H1 (cell line): ENCODE measurements around the gene LMO4. TPM values are rescaled to one million over a fixed set of nuclear protein-coding genes. Genes with fewer than 3 reads are reported as not detected.

ENCODE experiments used
- CTCF ChIA-PET: fragments of 300-600 bp; sonication (Branson Sonifier 250); formaldehyde crosslinking; loops from one replicate; lab custom pipeline; 2021; ENCODE audit not compliant: partially characterized antibody; lab: Charles Lee
- POLR2A ChIA-PET: fragments of 300-600 bp; sonication (Branson Sonifier 250); formaldehyde crosslinking; loops from one replicate; lab custom pipeline; 2021; ENCODE audit warnings: inconsistent platforms; ENCODE audit not compliant: partially characterized antibody; lab: Charles Lee
- DNase-seq, 2 experiments: peaks; one replicate each; pipeline versions ENCODE4 v3.0.0 to v3.0.0-alpha.2; 2010 to 2022; ENCODE audit warnings: low spot score in 2 of 2, low read depth in 1 of 2, mixed read lengths in 1 of 2
- FAIRE-seq: peaks from 2 replicates; lab custom pipeline; 2011; peaks lifted over from hg19 to GRCh38; lab: Jason Lieb, UNC
- H2AFZ ChIP-seq: 2 replicates; pipeline ENCODE4 v1.8.1; 2012; ENCODE audit warnings: low read length, inconsistent platforms
- H2AK5ac ChIP-seq: 2 replicates; pipeline ENCODE4 v1.6.1; 2013; ENCODE audit warnings: low read depth, low read length
- H2BK120ac ChIP-seq: replicated peaks from 2 replicates; pipeline ENCODE3; 2013; ENCODE audit warnings: low read depth, low read length, inconsistent platforms
- H2BK12ac ChIP-seq: 2 replicates; pipeline ENCODE4 v1.6.1; 2013; ENCODE audit warnings: low read depth, low read length
- H2BK15ac ChIP-seq: 2 replicates; pipeline ENCODE4 v1.6.1; 2013; ENCODE audit warnings: low read length
- H2BK20ac ChIP-seq: 2 replicates; pipeline ENCODE4 v1.6.1; 2013; ENCODE audit warnings: low read length
- H2BK5ac ChIP-seq: 2 replicates; pipeline ENCODE4 v1.6.1; 2013; ENCODE audit warnings: low read depth, low read length
- H3K14ac ChIP-seq: 2 replicates; pipeline ENCODE4 v1.6.1; 2013; ENCODE audit warnings: inconsistent platforms; ENCODE audit not compliant: insufficient read length
- H3K18ac ChIP-seq: 2 replicates; pipeline ENCODE4 v1.6.1; 2013; ENCODE audit warnings: low read length; ENCODE audit errors: extremely low read depth
- H3K23ac ChIP-seq: 2 replicates; pipeline ENCODE4 v1.6.1; 2013; ENCODE audit warnings: inconsistent platforms; ENCODE audit not compliant: insufficient read length
- H3K23me2 ChIP-seq: 2 replicates; pipeline ENCODE4 v1.6.1; 2013; ENCODE audit warnings: low read depth, low read length
- H3K27ac ChIP-seq: 2 replicates; pipeline ENCODE4 v1.6.1; 2011; ENCODE audit warnings: low read depth, low read length, inconsistent platforms
- H3K27me3 ChIP-seq, 4 experiments: replicated peaks in 1 of 4; 1 replicate in 1 of 4; 2 replicates in 3 of 4; pipeline versions ENCODE4 v1.6.1 to v1.8.1; 2011 to 2013; ENCODE audit warnings: low read length in 3 of 4, mild to moderate bottlenecking in 3 of 4, inconsistent platforms in 2 of 4, mixed read lengths in 2 of 4, moderate library complexity in 1 of 4; ENCODE audit not compliant: control insufficient read depth in 3 of 4, insufficient read depth in 3 of 4; ENCODE audit errors: extremely low read depth in 1 of 4
- H3K36me3 ChIP-seq, 4 experiments: 2 replicates each; pipeline versions ENCODE4 v1.6.1 to v1.8.1; 2011 to 2013; ENCODE audit warnings: mild to moderate bottlenecking in 4 of 4, low read length in 3 of 4, moderate library complexity in 2 of 4, control low read depth in 1 of 4, inconsistent platforms in 1 of 4; ENCODE audit not compliant: insufficient read depth in 4 of 4, control insufficient read depth in 2 of 4
- H3K4ac ChIP-seq: replicated peaks from 2 replicates; pipeline ENCODE3; 2013; ENCODE audit warnings: low read length, low read depth, mixed read lengths, inconsistent platforms; ENCODE audit not compliant: insufficient read length
- H3K4me1 ChIP-seq, 4 experiments: replicated peaks in 1 of 4; 1 replicate in 1 of 4; 2 replicates in 3 of 4; pipeline versions ENCODE4 v1.6.1 to v1.8.1; 2011 to 2013; ENCODE audit warnings: low read length in 3 of 4, inconsistent platforms in 2 of 4, mixed read lengths in 1 of 4; ENCODE audit not compliant: insufficient read depth in 4 of 4, control insufficient read depth in 3 of 4
- H3K4me2 ChIP-seq, 2 experiments: 2 replicates each; pipeline versions ENCODE4 v1.6.1 to v1.8.1; 2011 to 2013; ENCODE audit warnings: low read depth in 2 of 2, low read length in 2 of 2, control low read depth in 1 of 2, inconsistent platforms in 1 of 2, mild to moderate bottlenecking in 1 of 2; ENCODE audit not compliant: insufficient read depth in 1 of 2
- H3K4me3 ChIP-seq, 4 experiments: fragments of 200-600, 300-600 bp in 1 of 4; sonication (generic), shearing (Covaris generic), sonication (Bioruptor Twin) in 1 of 4; 2 replicates each; pipeline versions ENCODE4 v1.5.1 to v1.8.1; 2011 to 2016; ENCODE audit warnings: low read length in 4 of 4, low read depth in 3 of 4, control low read depth in 2 of 4, inconsistent platforms in 2 of 4, mild to moderate bottlenecking in 2 of 4, mixed read lengths in 1 of 4, moderate library complexity in 1 of 4; ENCODE audit not compliant: insufficient read depth in 2 of 4; ENCODE audit errors: extremely low read depth in 1 of 4
- H3K56ac ChIP-seq: replicated peaks from 2 replicates; pipeline ENCODE3; 2013; ENCODE audit warnings: low read depth, mild to moderate bottlenecking, mixed read lengths, low read length, inconsistent platforms; ENCODE audit not compliant: insufficient read length
- H3K79me1 ChIP-seq: 2 replicates; pipeline ENCODE4 v1.6.1; 2013; ENCODE audit warnings: low read depth, low read length, control low read depth
- H3K79me2 ChIP-seq, 2 experiments: 2 replicates each; pipeline versions ENCODE4 v1.6.1 to v1.8.1; 2012 to 2013; ENCODE audit warnings: low read length in 2 of 2, mild to moderate bottlenecking in 2 of 2, inconsistent platforms in 1 of 2; ENCODE audit not compliant: insufficient read depth in 2 of 2, control insufficient read depth in 1 of 2
- H3K9ac ChIP-seq, 4 experiments: replicated peaks in 1 of 4; 1 replicate in 1 of 4; 2 replicates in 3 of 4; pipeline versions ENCODE4 v1.6.1 to v1.8.1; 2011 to 2013; ENCODE audit warnings: low read depth in 3 of 4, low read length in 3 of 4, control low read depth in 2 of 4, mild to moderate bottlenecking in 2 of 4, moderate library complexity in 2 of 4, inconsistent platforms in 1 of 4; ENCODE audit errors: extremely low read depth in 1 of 4
- H3K9me3 ChIP-seq, 2 experiments: 2 replicates each; pipeline versions ENCODE4 v1.6.1 to v1.8.1; 2012 to 2013; ENCODE audit warnings: mild to moderate bottlenecking in 2 of 2, moderate library complexity in 2 of 2, control low read depth in 1 of 2, inconsistent platforms in 1 of 2, low read depth in 1 of 2, low read length in 1 of 2, mixed read lengths in 1 of 2; ENCODE audit not compliant: insufficient read depth in 2 of 2
- H4K20me1 ChIP-seq, 2 experiments: replicated peaks in 1 of 2; 2 replicates each; pipeline versions ENCODE3 to v1.8.1; 2011 to 2013; ENCODE audit warnings: inconsistent platforms in 2 of 2, low read length in 2 of 2, mild to moderate bottlenecking in 1 of 2; ENCODE audit not compliant: insufficient read depth in 2 of 2, control insufficient read depth in 1 of 2
- H4K5ac ChIP-seq: 2 replicates; pipeline ENCODE4 v1.6.1; 2013; ENCODE audit warnings: low read length, low read depth, mixed read lengths, inconsistent platforms; ENCODE audit not compliant: insufficient read length
- H4K8ac ChIP-seq: 2 replicates; pipeline ENCODE4 v1.8.0; 2013; ENCODE audit warnings: mild to moderate bottlenecking, moderate library complexity, low read length, inconsistent platforms; ENCODE audit not compliant: insufficient read depth; ENCODE audit errors: extremely low read depth
- H4K91ac ChIP-seq: replicated peaks from 2 replicates; pipeline ENCODE3; 2013; ENCODE audit warnings: low read length, mixed read lengths, inconsistent platforms; ENCODE audit not compliant: insufficient read length
- CHD2 ChIP-seq: IDR thresholded peaks from 2 replicates; pipeline ENCODE4 v1.6.1; 2012; ENCODE audit warnings: low read length, improper control_type of control experiment
- CREB1 ChIP-seq: IDR thresholded peaks from 2 replicates; pipeline ENCODE4 v1.6.1; 2012; ENCODE audit warnings: inconsistent platforms
- GTF2F1 ChIP-seq: IDR thresholded peaks from 2 replicates; pipeline ENCODE4 v1.6.1; 2012; ENCODE audit warnings: low read depth, low read length, improper control_type of control experiment, borderline replicate concordance
- MAFK ChIP-seq: IDR thresholded peaks from 2 replicates; pipeline ENCODE4 v1.6.1; 2012; ENCODE audit warnings: low read depth, mild to moderate bottlenecking, improper control_type of control experiment, low read length
- MAX ChIP-seq: IDR thresholded peaks from 2 replicates; pipeline ENCODE4 v1.6.1; 2012; ENCODE audit warnings: inconsistent platforms
- RBBP5 ChIP-seq: IDR thresholded peaks from 2 replicates; pipeline ENCODE4 v1.7.1; 2012; ENCODE audit warnings: low read depth, mild to moderate bottlenecking, inconsistent platforms, low read length, moderate library complexity, borderline replicate concordance
- SAP30 ChIP-seq: fragments of 300-600 bp; sonication (generic); IDR thresholded peaks from 2 replicates; pipeline ENCODE4 v1.7.1; 2012; ENCODE audit warnings: low read length, moderate library complexity, mild to moderate bottlenecking, inconsistent platforms; ENCODE audit not compliant: insufficient read depth, insufficient replicate concordance
- SIX5 ChIP-seq: IDR thresholded peaks from 2 replicates; pipeline ENCODE4 v1.6.1; 2011; ENCODE audit warnings: mild to moderate bottlenecking, low read depth, low read length
- SP1 ChIP-seq: IDR thresholded peaks from 2 replicates; pipeline ENCODE4 v1.6.1; 2011; ENCODE audit warnings: low read depth, low read length
- SP2 ChIP-seq: IDR thresholded peaks from 2 replicates; pipeline ENCODE4 v1.6.1; 2012; ENCODE audit warnings: mild to moderate bottlenecking, low read length, inconsistent platforms
- ZNF274 ChIP-seq: IDR thresholded peaks from 2 replicates; pipeline ENCODE4 v1.7.0; 2012; ENCODE audit warnings: low read length, borderline replicate concordance; ENCODE audit errors: extremely low read depth
- WGBS, 2 experiments: shearing (Covaris generic) in 1 of 2; methylation state at CpG; one replicate each; pipeline versions ENCODE4 v1.1.6 to v1.1.7; 2013 to 2015; ENCODE audit warnings: low lambda C conversion rate in 2 of 2, mixed read lengths in 2 of 2, inconsistent platforms in 1 of 2, low coverage in 1 of 2, missing lambda C conversion rate in 1 of 2; ENCODE audit not compliant: insufficient replicate concordance in 2 of 2, insufficient coverage in 1 of 2, insufficient read length in 1 of 2; ENCODE audit errors: extremely low coverage in 1 of 2, missing lambda C conversion rate in 1 of 2; 5-methylcytosine and 5-hydroxymethylcytosine counted together
- polyA plus RNA-seq, 7 experiments: library from polyadenylated mRNA; depleted of rRNA in 3 of 7; stranded (reverse) in 5 of 7; unstranded in 2 of 7; fragments of >200 nt in 5 of 7; fragments of 200-250 nt in 2 of 7; gene quantifications; 1 replicate in 5 of 7; 2 replicates in 1 of 7; 4 replicates in 1 of 7; pipeline versions ENCODE4 v1.2.1 to v1.2.3, GENCODE V29; 2011 to 2013; ENCODE audit warnings: missing spikeins in 2 of 7, mixed read lengths in 2 of 7
- total RNA-seq: library from RNA; stranded (reverse); fragmentation: NEBNext Ultra II Directional; extraction: Animal tissue kit (Norgen Biotek cat#: 25700); gene quantifications from 2 replicates; pipeline ENCODE4 v1.2.1, GENCODE V29; 2021
- TF ChIP-seq, protein P1 (sequence below), 3 experiments: IDR thresholded peaks; 1 replicate in 2 of 3; 2 replicates in 1 of 3; pipeline versions ENCODE4 v1.5.1 to v1.6.1; 2011; ENCODE audit warnings: low read length in 3 of 3, mild to moderate bottlenecking in 3 of 3, inconsistent platforms in 2 of 3, low read depth in 1 of 3, moderate library complexity in 1 of 3; ENCODE audit not compliant: insufficient read depth in 1 of 3; ENCODE audit errors: control extremely low read depth in 1 of 3

LMO4 gene
- total and polyA plus RNA-seq, 2 of the 8 experiments (the other 6 are each of a cell fraction or from before 2014, with no cell fraction given): 71.7 to 98.7 TPM

- Histone ChIP-seq H3K4me3 (no peak overlapping the region), H2AFZ (no peak overlapping the region), H3K23ac (no peak overlapping the region), H4K8ac (no peak overlapping the region), H3K79me1 (no peaks in the 10 kb centered on the region), H2BK20ac (no peak overlapping the region), H3K9ac (no peak overlapping the region), H3K27me3 (no peaks in the 10 kb centered on the region), H4K5ac (no peak overlapping the region), H4K20me1 (no peaks in the 10 kb centered on the region), H2BK5ac (no peak overlapping the region), H2BK120ac (no peak overlapping the region), H3K4me1 (no peaks in the 10 kb centered on the region), H3K79me2 (no peaks in the 10 kb centered on the region), H4K91ac (no peak overlapping the region), H3K36me3 (no peaks in the 10 kb centered on the region), H2AK5ac (no peak overlapping the region), H3K18ac (no peak overlapping the region), H3K27ac (no peak overlapping the region), H2BK15ac (no peak overlapping the region), H3K23me2 (no peaks in the 10 kb centered on the region), H3K9me3 (peaks cover 0 to 3% of the 10 kb centered on the region in 2 experiments; a peak in 1 of 4 replicates), H3K56ac (no peak overlapping the region), H3K4ac (no peak overlapping the region), H3K4me2 (no peak overlapping the region), H3K14ac (no peak overlapping the region), H2BK12ac (no peak overlapping the region)
- DNase-seq (no peak), FAIRE-seq (no peak)
- ChIA-PET POLR2A (no interaction called here), CTCF (no interaction called here)
- WGBS, 2 experiments: 84% methylated on average over 5 of the region's 5 CpGs; no CpG with 5 or more reads in 1 of the 2 experiments
- TF ChIP-seq RBBP5 (no peak), MAX (no peak), SAP30 (no peak), CHD2 (no peak), SP1 (no peak), CREB1 (no peak), SP2 (no peak), SIX5 (no peak), ZNF274 (no peak), MAFK (no peak), GTF2F1 (no peak)
- TF ChIP-seq, protein P1, sequence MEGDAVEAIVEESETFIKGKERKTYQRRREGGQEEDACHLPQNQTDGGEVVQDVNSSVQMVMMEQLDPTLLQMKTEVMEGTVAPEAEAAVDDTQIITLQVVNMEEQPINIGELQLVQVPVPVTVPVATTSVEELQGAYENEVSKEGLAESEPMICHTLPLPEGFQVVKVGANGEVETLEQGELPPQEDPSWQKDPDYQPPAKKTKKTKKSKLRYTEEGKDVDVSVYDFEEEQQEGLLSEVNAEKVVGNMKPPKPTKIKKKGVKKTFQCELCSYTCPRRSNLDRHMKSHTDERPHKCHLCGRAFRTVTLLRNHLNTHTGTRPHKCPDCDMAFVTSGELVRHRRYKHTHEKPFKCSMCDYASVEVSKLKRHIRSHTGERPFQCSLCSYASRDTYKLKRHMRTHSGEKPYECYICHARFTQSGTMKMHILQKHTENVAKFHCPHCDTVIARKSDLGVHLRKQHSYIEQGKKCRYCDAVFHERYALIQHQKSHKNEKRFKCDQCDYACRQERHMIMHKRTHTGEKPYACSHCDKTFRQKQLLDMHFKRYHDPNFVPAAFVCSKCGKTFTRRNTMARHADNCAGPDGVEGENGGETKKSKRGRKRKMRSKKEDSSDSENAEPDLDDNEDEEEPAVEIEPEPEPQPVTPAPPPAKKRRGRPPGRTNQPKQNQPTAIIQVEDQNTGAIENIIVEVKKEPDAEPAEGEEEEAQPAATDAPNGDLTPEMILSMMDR (IDR thresholded peaks at IDR 0.05; ENCODE audit: control extremely low read depth in 1 of 3, insufficient read depth in 1 of 3, low read depth in 1 of 3, low read length in 3 of 3): no peak
These were observed 57.6 kb downstream of the LMO4 start for GRCh38 chr1:87386217-87386790.
